ENCODE results near the gene VWA8.

Gene VWA8

GRCh38 chr13:41960637-41961465, at the start of gene VWA8:
VWA8 (minus strand) TSS chr13:41961109; CDS start chr13:41961015, 94 bp downstream.
- peak; percentile 80 for DNase-seq

DNA sequence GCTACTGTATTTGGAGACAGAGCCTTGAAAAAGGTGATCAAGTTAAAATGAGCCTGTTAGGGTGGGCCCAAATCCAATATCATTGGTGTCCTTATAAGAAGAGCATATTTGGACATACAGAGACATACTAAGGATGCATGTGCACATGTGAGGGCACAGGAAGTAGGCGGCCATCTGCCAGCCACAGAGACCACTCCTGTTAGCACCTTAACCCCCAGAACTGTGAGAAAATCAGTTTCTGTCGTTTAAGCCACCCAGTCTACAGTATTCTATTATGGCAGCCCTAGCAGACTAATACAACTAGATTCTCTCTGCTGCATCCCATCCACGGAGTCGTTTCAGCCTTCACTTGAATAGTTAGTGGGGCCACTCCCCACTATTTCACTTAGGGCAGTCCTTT, 48.1 kb upstream of the VWA8 start:
- DNase-seq = no peak

GRCh38 chr13:42007844-42008243, 46.9 kb upstream of the VWA8 start:
- DNase-seq = no peak

DNA sequence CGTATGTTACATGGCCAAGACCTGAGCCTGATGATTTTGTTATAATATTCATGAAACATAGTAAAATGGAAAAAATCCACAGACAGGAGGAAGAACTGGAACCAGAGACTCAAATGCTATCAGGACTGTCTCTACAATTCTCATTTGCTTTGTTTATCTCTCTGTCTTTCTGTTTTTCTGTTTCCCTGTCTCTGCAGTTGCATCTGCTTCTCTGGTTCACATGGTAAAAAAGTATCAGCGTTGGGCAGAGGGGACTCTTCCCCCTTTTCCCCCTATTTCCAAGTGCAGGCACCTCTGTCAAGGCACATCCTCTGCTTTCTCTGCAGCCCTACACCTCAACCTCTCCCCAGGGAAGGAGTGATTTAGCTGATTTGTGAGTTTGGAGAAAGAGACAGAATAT, 41.2 kb upstream of the VWA8 start:
- DNase-seq = no peak

DNA sequence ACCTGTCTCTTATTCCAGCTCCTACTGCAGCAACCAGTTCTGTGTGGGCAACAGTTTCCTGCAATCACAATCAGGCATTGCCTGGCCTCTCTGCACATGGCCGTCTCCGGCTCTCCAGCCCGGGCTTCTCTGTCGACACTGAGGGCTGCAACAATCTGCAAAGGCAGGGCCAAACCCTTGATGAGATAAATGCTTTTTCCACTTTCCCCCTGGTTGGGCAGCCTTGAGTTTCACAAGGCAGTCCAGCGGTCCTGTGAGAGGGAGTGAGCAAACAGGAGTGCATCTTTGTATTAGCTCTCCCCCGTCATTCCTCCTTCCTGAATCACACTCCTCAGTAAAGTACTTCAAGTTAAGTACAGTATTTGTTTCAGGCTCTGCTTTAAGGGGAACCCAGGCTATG, 40.7 kb upstream of the VWA8 start:
- no peak for DNase-seq

DNA sequence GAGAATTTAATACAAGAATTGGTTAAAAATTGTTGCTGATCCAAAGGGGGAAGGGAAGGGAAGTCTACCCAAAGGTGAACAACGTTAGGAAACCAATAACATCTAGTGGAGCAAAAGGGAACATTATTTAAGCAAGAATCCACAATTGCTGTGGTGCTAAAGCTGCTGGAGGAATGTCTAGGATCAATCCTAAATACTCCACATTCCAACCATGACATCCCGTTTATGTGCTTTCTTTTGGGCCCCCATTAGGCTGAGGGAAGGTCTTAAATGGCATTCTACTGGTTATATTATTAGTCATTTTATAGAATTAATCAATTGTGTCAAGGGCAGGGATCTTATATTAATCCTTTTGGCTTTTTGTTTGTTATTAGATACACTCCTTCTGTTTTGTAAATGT, 39.9 kb upstream of the VWA8 start:
- no peak for DNase-seq

DNA sequence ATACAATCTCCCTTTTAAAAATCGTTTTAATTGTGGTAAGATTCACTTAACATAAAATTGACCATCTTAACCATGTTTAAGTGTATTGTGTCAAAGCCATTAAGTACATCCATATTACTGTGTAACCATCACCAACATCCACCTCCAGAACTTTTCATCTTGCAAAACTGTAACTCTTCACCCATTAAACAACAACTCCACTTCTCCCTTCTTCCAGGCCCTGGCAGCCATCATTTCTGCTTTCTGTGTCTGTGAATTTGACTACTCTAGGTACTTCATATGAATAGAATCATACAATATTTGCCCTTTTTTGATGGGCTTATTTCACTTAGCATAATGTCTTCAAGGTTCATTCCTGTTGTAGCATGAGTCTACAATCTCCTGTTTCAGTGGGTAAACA, 36.5 kb upstream of the VWA8 start:
- no peak for DNase-seq

- DNase-seq = no peak
These were observed 35.0 kb upstream of the VWA8 start for GRCh38 chr13:41995946-41996345.

DNA sequence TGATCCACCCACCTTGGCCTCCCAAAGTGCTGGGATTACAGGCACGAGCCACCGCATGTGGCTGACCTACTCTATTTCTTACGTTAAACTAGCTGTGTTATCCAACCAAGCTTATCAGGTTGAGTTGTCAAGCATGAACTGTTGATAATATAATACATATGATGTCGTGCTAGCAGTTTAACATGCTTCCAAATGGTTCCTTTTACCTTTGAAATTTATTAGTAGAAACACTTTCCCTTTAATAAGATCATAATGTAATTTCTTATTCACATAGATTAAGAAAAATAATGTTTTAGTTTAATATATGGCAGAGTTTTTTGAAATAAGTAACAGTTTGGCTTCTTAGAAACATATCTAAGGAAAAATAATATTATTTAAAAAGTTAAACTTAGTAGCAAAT, 34.4 kb upstream of the VWA8 start:
- no peak for DNase-seq

- DNase-seq = no peak
These were observed 33.8 kb upstream of the VWA8 start for GRCh38 chr13:41994696-41995095.

GRCh38 chr13:41991936-41992335, 31.0 kb upstream of the VWA8 start:
- DNase-seq = no peak

GRCh38 chr13:41988244-41988643, 27.3 kb upstream of the VWA8 start:
- no peak for DNase-seq

- DNase-seq = no peak
These were observed 25.0 kb upstream of the VWA8 start for GRCh38 chr13:41985788-41986508.

DNA sequence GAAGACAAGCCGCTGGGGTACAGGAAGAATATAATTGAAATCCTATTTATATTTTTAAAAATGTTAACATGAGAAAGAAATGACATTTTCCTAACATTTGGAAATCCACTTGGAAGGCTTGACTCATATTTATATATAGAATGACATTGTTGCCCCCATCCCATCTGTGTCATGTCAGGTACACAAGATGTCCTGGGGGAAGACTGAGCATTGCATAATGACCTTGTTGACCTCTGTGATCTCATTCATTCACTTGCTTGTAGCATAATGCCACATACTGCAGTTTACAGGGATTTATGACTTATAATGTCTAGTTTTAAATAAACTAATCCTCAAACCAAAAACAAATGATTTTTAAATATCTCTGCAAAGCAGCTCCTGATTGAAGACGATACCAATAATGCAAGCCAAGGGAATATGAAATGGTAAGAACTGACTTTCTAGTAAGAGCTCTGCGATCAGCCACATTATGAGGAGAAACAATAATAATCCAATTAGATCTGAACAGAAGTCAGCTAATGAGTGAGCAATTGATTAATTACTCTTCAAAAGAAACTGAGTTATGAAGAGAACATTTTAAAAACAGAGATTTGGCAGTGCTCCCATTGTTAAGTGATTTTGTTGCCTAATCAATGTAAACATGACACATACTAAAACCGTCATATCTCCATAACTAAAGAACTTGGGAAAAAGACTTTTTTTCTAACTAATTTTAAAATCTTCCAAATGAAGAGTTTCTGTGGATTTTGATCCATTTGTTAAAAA, 21.2 kb upstream of the VWA8 start:
- no peak for DNase-seq

DNA sequence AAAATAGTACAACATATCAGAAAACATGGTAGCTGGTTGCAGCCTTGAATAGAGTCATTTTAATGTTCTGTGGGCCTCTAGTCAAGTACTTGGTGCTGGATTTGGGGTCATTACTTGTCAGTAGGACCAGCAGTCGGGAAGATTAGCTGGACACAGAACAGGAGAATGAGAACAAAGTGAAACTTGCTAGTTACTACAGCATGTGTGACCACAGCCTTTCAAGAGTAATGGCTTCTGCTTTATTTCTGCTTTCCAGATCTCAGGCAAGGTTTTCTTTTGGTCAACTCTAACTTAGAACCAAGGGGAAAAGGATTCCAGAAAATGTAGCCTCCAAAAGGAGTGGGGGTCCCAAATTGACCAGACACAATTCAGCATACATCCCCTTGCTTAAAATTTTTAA, 17.1 kb upstream of the VWA8 start:
- DNase-seq = no peak

DNA sequence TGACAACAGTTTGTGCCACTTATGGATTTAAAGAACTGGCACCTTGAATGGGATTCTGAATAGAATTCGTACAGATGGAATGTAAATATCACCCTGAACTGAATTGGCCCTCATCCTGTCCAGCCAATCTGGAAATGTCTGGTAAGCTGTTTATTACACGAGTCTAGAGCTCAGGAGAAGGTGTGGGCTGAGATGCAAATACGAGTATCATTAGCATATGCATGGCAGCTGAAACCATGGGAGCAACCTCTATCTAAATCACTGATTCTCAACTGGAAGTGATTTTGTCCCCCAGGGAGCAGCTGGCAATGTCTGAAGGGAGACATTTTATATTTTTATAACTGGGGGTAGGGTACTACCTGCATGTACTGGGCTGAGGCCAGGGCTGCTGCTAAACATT, 15.6 kb upstream of the VWA8 start:
- no peak for DNase-seq

DNA sequence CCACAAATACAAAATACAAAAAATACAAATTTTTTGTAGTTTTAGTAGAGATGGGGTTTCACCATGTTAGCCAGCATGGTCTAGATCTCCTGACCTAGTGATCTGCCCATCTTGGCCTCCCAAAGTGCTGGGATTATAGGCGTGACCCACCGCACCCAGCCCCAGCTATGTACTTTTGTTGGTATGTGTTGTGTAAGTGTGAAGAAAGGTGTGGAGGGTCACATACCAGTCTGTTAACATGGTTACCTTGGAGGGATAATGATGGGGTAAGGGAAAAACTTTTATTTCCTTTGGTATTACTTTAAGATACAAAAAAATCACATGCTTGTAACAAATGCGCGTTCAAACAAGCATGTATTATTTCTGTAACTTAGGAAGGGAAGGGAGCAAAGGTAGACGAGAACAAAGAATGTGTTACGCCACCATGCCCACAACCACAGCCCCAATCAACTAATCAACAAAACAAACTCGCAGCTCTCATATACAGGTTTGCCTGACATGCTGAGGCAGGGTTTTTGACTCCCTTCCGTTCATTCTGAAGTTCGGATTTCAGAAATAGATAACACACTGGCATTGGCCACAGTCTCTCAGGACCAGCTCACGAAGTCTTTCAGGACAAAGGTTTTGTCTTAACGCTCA, 13.5 kb upstream of the VWA8 start:
- no peak for DNase-seq

GRCh38 chr13:41973247-41973741, 12.4 kb upstream of the VWA8 start:
- no peak for DNase-seq

DNA sequence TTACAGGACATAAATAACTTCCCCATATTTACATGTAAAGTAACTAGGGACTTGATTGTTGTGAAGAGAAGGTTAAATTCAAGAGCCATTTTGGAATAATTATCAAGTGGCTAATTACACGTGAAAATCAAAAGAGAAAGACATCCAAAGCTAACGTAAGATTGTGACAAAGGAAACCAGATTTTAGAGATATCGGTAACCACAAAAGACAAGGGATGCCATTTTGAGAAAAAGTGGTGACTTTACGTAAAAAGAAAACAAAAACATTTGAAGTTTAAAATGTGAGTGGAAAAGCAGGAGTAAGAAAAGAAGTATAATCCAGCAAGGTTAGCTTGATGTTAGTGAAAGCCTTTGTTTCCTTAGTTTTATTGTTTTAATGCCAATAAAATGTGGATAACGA, 10.9 kb upstream of the VWA8 start:
- no peak for DNase-seq

- DNase-seq = no peak
These were observed 10.0 kb upstream of the VWA8 start for GRCh38 chr13:41970918-41971317.

DNA sequence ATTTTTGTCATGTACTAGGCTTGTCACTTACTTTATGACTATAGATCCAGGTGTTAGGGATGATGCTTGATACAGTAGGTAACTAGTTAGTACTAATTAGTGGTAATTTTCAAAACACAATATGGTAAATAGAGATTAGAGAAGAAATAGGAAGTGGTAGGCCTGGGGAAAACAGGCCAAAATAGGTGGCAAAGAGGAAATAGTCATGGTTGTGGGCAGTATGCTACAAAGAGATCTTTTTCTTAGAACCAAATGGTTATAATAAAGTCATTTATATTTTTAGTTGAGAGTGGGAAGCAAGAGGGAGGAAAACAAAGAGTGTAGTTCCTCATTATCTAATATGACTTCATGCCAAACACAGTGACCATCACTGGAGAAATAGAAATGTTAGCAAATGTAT, 9.1 kb upstream of the VWA8 start:
- no peak for DNase-seq

- DNase-seq = no peak
These were observed 8.2 kb upstream of the VWA8 start for GRCh38 chr13:41969072-41969471.

GRCh38 chr13:41966671-41967070, 5.8 kb upstream of the VWA8 start:
- DNase-seq = no peak
